Measurements from ENCODE around the gene RNF166. TPM values are rescaled to one million over a fixed set of nuclear protein-coding genes. Genes with fewer than 3 reads are reported as not detected.

RNF166 gene
- total RNA-seq, 1 experiment from 2014 or later: 19.8 TPM

- TF ChIP-seq CTCF (IDR thresholded peaks at IDR 0.05) (no peak), TCF7L2 (IDR thresholded peaks at IDR 0.05; ENCODE audit: low read depth, low read length) (peak; percentile 84), REST (IDR thresholded peaks at IDR 0.05; ENCODE audit: insufficient read depth in 1 of 2, low read depth in 2 of 2, low read length in 1 of 2) (no peak)
- intact Hi-C loops (cut with micrococcal nuclease; ENCODE audit: unreplicated experiment): no loop called here
- H3K4me1 ChIP-seq (ENCODE audit: control insufficient read depth, insufficient read depth, low read length): peaks cover 5% of the 10 kb centered on the region
- no peaks in the 10 kb centered on the region for H3K9me3 ChIP-seq (ENCODE audit: control insufficient read depth, insufficient read depth, low read depth, low read length)
- ChIA-PET POLR2A (no interaction called here), CTCF (no interaction called here)
- no peak overlapping the region for H3K27ac ChIP-seq (ENCODE audit: low read length)
- H3K36me3 ChIP-seq (ENCODE audit: control insufficient read depth, insufficient read depth, low read length): peaks cover 3% of the 10 kb centered on the region; the same call in 1 of the 2 replicates
- H3K27me3 ChIP-seq (ENCODE audit: control insufficient read depth, insufficient read depth, low read length): no peaks in the 10 kb centered on the region
- peak; percentile 60 for ATAC-seq
- DNase-seq (ENCODE audit: low read depth, low spot score): no peak
- in situ Hi-C loops (cut with HindIII; ENCODE audit: low pct_unique_long_range_greater_than_20kb, low sequenced_read_pairs): no loop called here
- H3K4me3 ChIP-seq (ENCODE audit: low read depth in 2 of 2, low read length in 2 of 2): no peak overlapping the region
- no TSS peak for BruUV-seq (replicated peaks)
Measured at GRCh38 chr16:88711750-88712340, 5.6 kb upstream of the RNF166 start.

GRCh38 chr16:88710556-88710955, 4.3 kb upstream of the RNF166 start:
- no peak for DNase-seq (ENCODE audit: low read depth, low spot score)
- no peak overlapping the region for H3K27ac ChIP-seq (ENCODE audit: low read length)
- CTCF ChIA-PET: interaction anchor here (0.6 kb wide), 1 partner anchor 627 kb away, joined by 7 read pairs; no protein-coding TSS in a partner anchor
- H3K36me3 ChIP-seq (ENCODE audit: control insufficient read depth, insufficient read depth, low read length): peaks cover 6% of the 10 kb centered on the region; the same call in 1 of the 2 replicates
- H3K4me3 ChIP-seq (ENCODE audit: low read depth in 2 of 2, low read length in 2 of 2): no peak overlapping the region
- in situ Hi-C loops (cut with HindIII; ENCODE audit: low pct_unique_long_range_greater_than_20kb, low sequenced_read_pairs) (no loop called here), intact Hi-C loops (cut with micrococcal nuclease; ENCODE audit: unreplicated experiment) (no loop called here)
- POLR2A ChIA-PET: no interaction called here
- H3K27me3 ChIP-seq (ENCODE audit: control insufficient read depth, insufficient read depth, low read length): no peaks in the 10 kb centered on the region
- no peak for ATAC-seq
- H3K4me1 ChIP-seq (ENCODE audit: control insufficient read depth, insufficient read depth, low read length): peaks cover 5% of the 10 kb centered on the region
- TF ChIP-seq TCF7L2 (IDR thresholded peaks at IDR 0.05; ENCODE audit: low read depth, low read length): no peak
- TF ChIP-seq SIN3A (IDR thresholded peaks at IDR 0.05; ENCODE audit: borderline replicate concordance, insufficient read depth, low read depth, low read length): no peak
- no peak for TF ChIP-seq POLR2AphosphoS5 (IDR thresholded peaks at IDR 0.05; ENCODE audit: low read depth, low read length)
- TF ChIP-seq REST (IDR thresholded peaks at IDR 0.05; ENCODE audit: insufficient read depth in 1 of 2, low read depth in 2 of 2, low read length in 1 of 2): no peak
- TF ChIP-seq CTCF (IDR thresholded peaks at IDR 0.05): no peak
- H3K9me3 ChIP-seq (ENCODE audit: control insufficient read depth, insufficient read depth, low read depth, low read length): no peaks in the 10 kb centered on the region
- BruUV-seq (replicated peaks): no TSS peak
